ENCODE data around the gene LIX1. TPM values are rescaled to one million over a fixed set of nuclear protein-coding genes. Genes with fewer than 3 reads are reported as not detected.

The LIX1 gene
- total RNA-seq, 1 experiment from 2014 or later = not detected

- Mint-ChIP-seq H3K4me1 (ENCODE audit: insufficient read depth, unreplicated experiment) (no peaks in the 10 kb centered on the region), H3K4me3 (ENCODE audit: unreplicated experiment) (no peak overlapping the region), H3K9me3 (ENCODE audit: unreplicated experiment) (no peaks in the 10 kb centered on the region), H3K27ac (ENCODE audit: low read depth, unreplicated experiment) (no peak overlapping the region), H3K27me3 (ENCODE audit: insufficient read depth, unreplicated experiment) (no peaks in the 10 kb centered on the region), H3K36me3 (ENCODE audit: insufficient read depth, unreplicated experiment) (no peaks in the 10 kb centered on the region)
- intact Hi-C loops (cut with micrococcal nuclease) = no loop called here
- no peak for DNase-seq (ENCODE audit: unreplicated experiment)
- POLR2A ChIA-PET = no interaction called here
- no TSS peak for BruUV-seq (replicated peaks)
- no peak for TF ChIP-seq CTCF (IDR thresholded peaks at IDR 0.05; ENCODE audit: unreplicated experiment)
- CTCF ChIA-PET = interaction anchor here (0.5 to 0.7 kb wide), 2 partner anchors 10 to 71 kb away, joined by 3 to 4 read pairs; no protein-coding TSS in a partner anchor
Observed at GRCh38 chr5:97074859-97075489, 67.4 kb downstream of the LIX1 start.

- H3K9me3 Mint-ChIP-seq (ENCODE audit: unreplicated experiment) = no peaks in the 10 kb centered on the region
- no peaks in the 10 kb centered on the region for H3K36me3 Mint-ChIP-seq (ENCODE audit: insufficient read depth, unreplicated experiment)
- intact Hi-C loops (cut with micrococcal nuclease) = no loop called here
- ChIA-PET CTCF (no interaction called here), POLR2A (no interaction called here)
- H3K27ac Mint-ChIP-seq (ENCODE audit: low read depth, unreplicated experiment) = no peak overlapping the region
- BruUV-seq (replicated peaks) = no TSS peak
- no peaks in the 10 kb centered on the region for H3K4me1 Mint-ChIP-seq (ENCODE audit: insufficient read depth, unreplicated experiment)
- DNase-seq (ENCODE audit: unreplicated experiment) = no peak
- no peaks in the 10 kb centered on the region for H3K27me3 Mint-ChIP-seq (ENCODE audit: insufficient read depth, unreplicated experiment)
- no peak overlapping the region for H3K4me3 Mint-ChIP-seq (ENCODE audit: unreplicated experiment)
- TF ChIP-seq CTCF (IDR thresholded peaks at IDR 0.05; ENCODE audit: unreplicated experiment) = no peak
Observed at GRCh38 chr5:97073420-97073819, 69.0 kb downstream of the LIX1 start.

- intact Hi-C loops (cut with micrococcal nuclease) = no loop called here
- no peaks in the 10 kb centered on the region for H3K4me1 Mint-ChIP-seq (ENCODE audit: insufficient read depth, unreplicated experiment)
- no peak overlapping the region for H3K27ac Mint-ChIP-seq (ENCODE audit: low read depth, unreplicated experiment)
- BruUV-seq (replicated peaks) = no TSS peak
- ChIA-PET POLR2A (no interaction called here), CTCF (no interaction called here)
- no peaks in the 10 kb centered on the region for H3K9me3 Mint-ChIP-seq (ENCODE audit: unreplicated experiment)
- no peak overlapping the region for H3K4me3 Mint-ChIP-seq (ENCODE audit: unreplicated experiment)
- no peak for DNase-seq (ENCODE audit: unreplicated experiment)
- TF ChIP-seq CTCF (IDR thresholded peaks at IDR 0.05; ENCODE audit: unreplicated experiment) = no peak
- H3K36me3 Mint-ChIP-seq (ENCODE audit: insufficient read depth, unreplicated experiment) = no peaks in the 10 kb centered on the region
- no peaks in the 10 kb centered on the region for H3K27me3 Mint-ChIP-seq (ENCODE audit: insufficient read depth, unreplicated experiment)
Observed at GRCh38 chr5:97072696-97073095, 69.7 kb downstream of the LIX1 start.

GRCh38 chr5:97071993-97072392, 70.4 kb downstream of the LIX1 start:
- BruUV-seq (replicated peaks) = no TSS peak
- ChIA-PET CTCF (no interaction called here), POLR2A (no interaction called here)
- Mint-ChIP-seq H3K27ac (ENCODE audit: low read depth, unreplicated experiment) (no peak overlapping the region), H3K27me3 (ENCODE audit: insufficient read depth, unreplicated experiment) (no peaks in the 10 kb centered on the region), H3K9me3 (ENCODE audit: unreplicated experiment) (no peaks in the 10 kb centered on the region), H3K4me1 (ENCODE audit: insufficient read depth, unreplicated experiment) (no peaks in the 10 kb centered on the region), H3K4me3 (ENCODE audit: unreplicated experiment) (no peak overlapping the region), H3K36me3 (ENCODE audit: insufficient read depth, unreplicated experiment) (no peaks in the 10 kb centered on the region)
- intact Hi-C loops (cut with micrococcal nuclease) = no loop called here
- DNase-seq (ENCODE audit: unreplicated experiment) = no peak
- TF ChIP-seq CTCF (IDR thresholded peaks at IDR 0.05; ENCODE audit: unreplicated experiment) = no peak
